Immature natural killer cell (primary cell): ENCODE measurements around the gene SULF2. TPM values are rescaled to one million over a fixed set of nuclear protein-coding genes. Genes with fewer than 3 reads are reported as not detected.

ENCODE experiments used
- DNase-seq, 3 donors: peaks; one replicate each; pipeline ENCODE4 v3.0.0; 2022; ENCODE audit warnings: mixed read lengths in 1 of 3
- H3K27ac Mint-ChIP-seq, 6 donors: one replicate each; pipeline ENCODE4 v1.8.0; 2020; ENCODE audit warnings: mixed read lengths in 6 of 6, mild to moderate bottlenecking in 5 of 6, inconsistent platforms in 4 of 6, moderate library complexity in 3 of 6
- H3K27me3 Mint-ChIP-seq, 3 donors: one replicate each; pipeline ENCODE4 v1.8.0; 2020 to 2021; ENCODE audit warnings: low read depth in 3 of 3, mild to moderate bottlenecking in 3 of 3, mixed read lengths in 3 of 3, moderate library complexity in 3 of 3, inconsistent platforms in 1 of 3
- H3K36me3 Mint-ChIP-seq, 3 donors: one replicate each; pipeline ENCODE4 v1.8.0; 2020; ENCODE audit warnings: mixed read lengths in 3 of 3, inconsistent platforms in 2 of 3, mild to moderate bottlenecking in 2 of 3
- H3K4me1 Mint-ChIP-seq, 2 donors: one replicate each; pipeline ENCODE4 v1.8.0; 2020; ENCODE audit warnings: inconsistent platforms in 2 of 2, mild to moderate bottlenecking in 2 of 2, mixed read lengths in 2 of 2, moderate library complexity in 1 of 2
- H3K4me3 Mint-ChIP-seq, 5 donors: one replicate each; pipeline ENCODE4 v1.8.0; 2020; ENCODE audit warnings: mild to moderate bottlenecking in 5 of 5, mixed read lengths in 5 of 5, inconsistent platforms in 3 of 5, moderate library complexity in 3 of 5
- H3K9me3 Mint-ChIP-seq, 6 donors: one replicate each; pipeline ENCODE4 v1.8.0; 2020; ENCODE audit warnings: mild to moderate bottlenecking in 6 of 6, mixed read lengths in 6 of 6, inconsistent platforms in 4 of 6, moderate library complexity in 3 of 6
- polyA plus RNA-seq, 3 donors: library from polyadenylated mRNA; unstranded; fragments of 300-500 nt; fragmentation: Illumina TruSeq; gene quantifications; one replicate each; pipeline ENCODE4 v1.2.3, GENCODE V29; 2021

Gene SULF2
- polyA plus RNA-seq, 3 donors from 2014 or later, result 1.3 to 3.7 (median 3.0) TPM

DNA sequence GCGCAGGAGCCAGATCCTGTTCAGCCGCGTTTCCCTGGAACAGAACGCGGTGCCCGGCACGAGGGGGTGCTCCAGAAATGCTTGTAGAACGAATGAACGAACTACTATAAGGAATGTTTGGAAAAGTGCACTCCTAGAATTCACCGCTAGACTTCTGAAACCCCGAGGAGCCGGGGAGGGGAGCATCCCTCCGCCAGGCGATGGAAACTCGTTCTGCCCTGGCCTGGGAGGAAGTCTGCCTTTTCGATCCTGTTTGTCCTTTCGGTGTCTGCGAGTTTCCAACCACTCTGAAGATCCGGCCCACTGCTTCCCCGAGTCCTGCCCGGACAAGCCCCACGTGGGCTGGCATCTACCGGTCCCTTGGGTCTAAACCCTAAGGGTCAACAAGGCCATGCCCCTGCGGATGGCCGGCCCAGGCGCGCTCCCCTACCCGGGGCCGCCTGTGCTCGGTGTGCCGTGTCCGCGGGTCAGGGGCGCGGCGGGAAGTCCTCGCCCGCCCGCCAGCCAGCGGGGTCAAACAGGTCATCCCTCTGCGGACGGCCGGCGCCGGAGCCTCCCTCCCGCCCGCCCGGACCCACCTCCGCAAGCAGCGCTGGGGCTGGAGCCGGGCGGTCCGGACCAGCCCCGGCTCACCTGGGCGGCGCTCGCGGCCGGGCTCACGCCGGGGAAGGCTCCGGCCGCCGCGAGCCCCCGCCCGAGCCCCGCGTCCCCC, 526 bp downstream of the SULF2 start:
- Mint-ChIP-seq H3K4me1 (peaks cover 0 to 5% of the 10 kb centered on the region in 2 donors), H3K27ac (no peak overlapping the region), H3K27me3 (peaks cover 11 to 20% (median 18%) of the 10 kb centered on the region in 3 donors), H3K4me3 (no peak overlapping the region), H3K9me3 (no peaks in the 10 kb centered on the region), H3K36me3 (no peaks in the 10 kb centered on the region)
- DNase-seq, result no peak

DNA sequence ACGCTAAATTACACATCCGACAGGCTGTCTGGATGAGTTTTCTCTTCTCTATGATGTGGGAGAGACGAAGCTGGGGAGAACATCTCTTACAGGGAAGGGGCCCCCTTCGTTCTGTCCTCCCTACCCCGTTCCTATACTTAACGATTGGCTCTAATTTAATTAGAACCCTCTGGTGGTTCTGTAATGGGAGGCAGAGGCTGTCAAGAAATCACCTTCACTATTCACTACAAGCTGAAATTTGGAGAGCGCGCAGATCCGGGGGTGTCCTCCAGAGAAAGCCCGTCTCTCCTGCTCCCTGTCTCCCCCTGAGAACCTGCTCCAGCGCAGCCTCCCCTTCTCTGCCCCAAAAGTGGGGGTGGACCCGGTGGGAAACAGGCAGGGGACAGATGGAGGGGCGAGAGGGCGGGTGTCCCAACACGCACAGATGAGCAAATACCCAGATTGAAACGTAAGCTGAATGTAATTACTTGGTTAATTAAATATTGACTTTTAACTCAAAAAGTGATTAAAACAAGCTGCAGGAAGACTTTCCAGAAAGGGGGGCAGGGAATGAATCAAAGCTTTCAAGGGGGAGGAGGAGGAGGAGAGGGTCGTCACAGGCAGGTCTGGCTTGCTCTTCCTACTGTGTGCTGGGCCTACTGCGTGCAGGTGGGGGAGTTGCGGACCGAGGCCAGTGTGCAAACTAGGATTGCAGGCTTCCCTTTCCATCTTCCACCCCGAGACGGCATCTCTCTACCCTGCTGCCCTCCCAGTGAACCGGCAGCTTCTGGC, 1.3 kb downstream of the SULF2 start:
- H3K27ac Mint-ChIP-seq, result no peak overlapping the region
- peaks cover 0 to 5% of the 10 kb centered on the region in 2 donors for H3K4me1 Mint-ChIP-seq
- no peak for DNase-seq
- no peaks in the 10 kb centered on the region for H3K36me3 Mint-ChIP-seq
- no peaks in the 10 kb centered on the region for H3K9me3 Mint-ChIP-seq
- H3K4me3 Mint-ChIP-seq, result peak overlapping the region in 3 of 5 donors; percentile 11 to 42 (median 28)
- H3K27me3 Mint-ChIP-seq, result peaks cover 11 to 22% (median 13%) of the 10 kb centered on the region in 3 donors

- H3K27me3 Mint-ChIP-seq, result peaks cover 9 to 22% (median 15%) of the 10 kb centered on the region in 3 donors
- H3K27ac Mint-ChIP-seq, result no peak overlapping the region
- no peaks in the 10 kb centered on the region for H3K9me3 Mint-ChIP-seq
- no peaks in the 10 kb centered on the region for H3K36me3 Mint-ChIP-seq
- no peak for DNase-seq
- peak overlapping the region in 1 of 5 donors; percentile 5 for H3K4me3 Mint-ChIP-seq
- H3K4me1 Mint-ChIP-seq, result peaks cover 0 to 5% of the 10 kb centered on the region in 2 donors
These were observed 2.2 kb downstream of the SULF2 start for GRCh38 chr20:47782920-47783552.

DNA sequence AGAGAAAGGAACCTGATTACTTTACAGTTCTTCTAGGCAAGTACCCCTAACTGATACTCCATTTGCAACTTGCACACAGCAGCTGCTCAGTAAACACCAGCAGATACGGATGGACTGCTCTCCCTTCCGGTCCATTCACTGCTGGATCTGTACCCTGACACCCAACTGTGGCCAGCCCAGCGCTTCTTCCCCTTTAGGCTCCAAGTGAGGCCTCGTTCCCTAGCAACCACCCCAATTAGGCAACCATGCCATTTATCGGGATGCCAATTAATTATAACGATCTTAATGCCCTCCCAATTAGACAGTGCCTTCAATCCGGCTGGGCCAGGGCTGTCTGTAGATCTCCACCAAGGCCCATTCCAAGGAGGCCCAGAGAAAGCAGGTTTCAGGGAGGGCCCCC, 3.2 kb downstream of the SULF2 start:
- H3K27me3 Mint-ChIP-seq, result peaks cover 9 to 19% (median 17%) of the 10 kb centered on the region in 3 donors
- H3K4me3 Mint-ChIP-seq, result no peak overlapping the region
- no peaks in the 10 kb centered on the region for H3K36me3 Mint-ChIP-seq

GRCh38 chr20:47781632-47782031, 3.6 kb downstream of the SULF2 start:
- Mint-ChIP-seq H3K27me3 (peaks cover 9 to 18% (median 14%) of the 10 kb centered on the region in 3 donors), H3K4me3 (no peak overlapping the region)
- no peak for DNase-seq

More for the DNA sequence above, 3.2 kb downstream of the SULF2 start:
- Mint-ChIP-seq H3K27ac (no peak overlapping the region), H3K4me1 (peaks cover 0 to 5% of the 10 kb centered on the region in 2 donors), H3K9me3 (no peaks in the 10 kb centered on the region)
- no peak for DNase-seq

DNA sequence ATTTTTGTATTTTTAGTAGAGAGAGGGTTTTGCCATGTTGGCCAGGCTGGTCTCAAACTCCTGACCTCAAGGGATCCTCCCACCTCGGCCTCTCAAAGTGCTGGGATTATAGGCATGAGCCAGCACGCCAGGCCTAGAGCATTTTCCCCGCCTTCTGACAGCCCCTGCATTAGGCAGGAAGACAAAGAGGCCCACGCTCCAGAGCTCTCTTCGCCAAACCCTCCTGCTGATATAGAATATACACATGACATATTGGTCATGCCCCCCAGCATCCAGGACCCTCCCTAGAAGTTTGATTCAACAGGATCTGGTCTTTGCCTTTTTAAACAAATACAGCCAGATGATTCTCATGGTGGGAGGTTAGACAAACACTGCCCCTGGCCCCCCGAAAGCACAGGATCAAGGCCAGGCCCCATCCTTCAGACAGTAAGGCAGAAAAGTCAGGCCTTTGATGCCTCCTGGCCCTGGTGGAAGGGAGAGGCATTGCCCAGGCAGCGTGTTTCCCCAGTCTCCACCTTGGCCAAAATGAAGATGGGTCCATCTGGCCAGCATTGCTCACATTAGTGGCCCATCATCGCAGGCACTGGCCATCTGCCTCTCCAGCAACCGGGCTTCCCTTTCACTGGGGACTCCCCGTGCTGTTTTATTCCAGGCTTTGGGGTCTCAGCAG, 4.4 kb downstream of the SULF2 start:
- no peaks in the 10 kb centered on the region for H3K4me1 Mint-ChIP-seq
- H3K27ac Mint-ChIP-seq, result no peak overlapping the region
- H3K27me3 Mint-ChIP-seq, result peaks cover 9 to 13% (median 11%) of the 10 kb centered on the region in 3 donors
- DNase-seq, result no peak
- H3K36me3 Mint-ChIP-seq, result no peaks in the 10 kb centered on the region
- H3K9me3 Mint-ChIP-seq, result no peaks in the 10 kb centered on the region
- no peak overlapping the region for H3K4me3 Mint-ChIP-seq

More at GRCh38 chr20:47781632-47782031, 3.6 kb downstream of the SULF2 start:
- H3K36me3 Mint-ChIP-seq, result no peaks in the 10 kb centered on the region
- peaks cover 0 to 5% of the 10 kb centered on the region in 2 donors for H3K4me1 Mint-ChIP-seq
- H3K27ac Mint-ChIP-seq, result no peak overlapping the region
- H3K9me3 Mint-ChIP-seq, result no peaks in the 10 kb centered on the region

DNA sequence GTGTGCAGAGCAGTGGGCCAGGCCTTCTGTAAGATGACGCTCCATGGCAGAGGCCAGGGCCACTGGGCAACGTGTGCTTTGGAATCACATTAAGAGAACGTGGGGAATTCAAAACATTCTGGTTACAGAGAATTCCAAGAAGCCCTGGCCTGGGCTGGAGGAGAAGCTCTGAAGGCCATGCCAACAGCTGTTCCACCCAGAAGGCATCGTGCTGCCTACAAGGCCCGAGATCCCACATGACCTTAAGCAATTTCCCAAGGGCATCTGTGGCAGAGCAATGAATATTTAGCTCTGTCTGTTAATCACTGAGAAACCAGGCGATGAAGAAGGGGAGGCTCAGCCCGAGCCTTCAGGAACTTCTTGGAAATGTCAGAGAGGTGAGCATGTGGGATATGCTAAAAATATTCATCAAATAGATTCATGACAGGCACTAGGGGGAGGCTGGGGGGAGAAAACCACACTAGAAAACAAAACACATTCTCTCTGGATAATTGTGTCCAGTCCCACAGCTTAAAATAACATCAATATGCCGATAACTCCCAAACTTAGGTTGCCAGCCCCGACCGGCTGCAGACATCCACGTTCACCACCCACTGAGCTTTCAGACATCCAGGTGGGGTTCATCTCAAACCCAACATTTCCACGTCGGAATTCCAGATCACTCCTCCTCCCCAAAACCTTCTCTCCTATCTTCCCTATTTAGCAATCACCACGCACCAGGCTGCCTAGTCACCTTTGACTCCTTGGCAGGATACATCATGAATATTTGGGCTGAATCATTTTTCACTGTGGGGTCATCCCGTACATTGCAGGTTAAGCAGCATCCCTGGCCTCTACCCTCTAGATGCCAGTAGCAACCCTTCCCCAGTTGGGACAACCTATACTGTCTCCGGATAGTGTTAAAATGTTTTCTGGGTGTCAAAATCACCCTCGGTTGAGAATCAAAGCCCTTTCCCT, 6.6 kb downstream of the SULF2 start:
- peaks cover 2 to 4% (median 4%) of the 10 kb centered on the region in 3 donors for H3K27me3 Mint-ChIP-seq
- H3K4me1 Mint-ChIP-seq, result no peaks in the 10 kb centered on the region
- no peaks in the 10 kb centered on the region for H3K36me3 Mint-ChIP-seq
- H3K4me3 Mint-ChIP-seq, result no peak overlapping the region
- no peaks in the 10 kb centered on the region for H3K9me3 Mint-ChIP-seq
- DNase-seq, result no peak
- no peak overlapping the region for H3K27ac Mint-ChIP-seq

DNA sequence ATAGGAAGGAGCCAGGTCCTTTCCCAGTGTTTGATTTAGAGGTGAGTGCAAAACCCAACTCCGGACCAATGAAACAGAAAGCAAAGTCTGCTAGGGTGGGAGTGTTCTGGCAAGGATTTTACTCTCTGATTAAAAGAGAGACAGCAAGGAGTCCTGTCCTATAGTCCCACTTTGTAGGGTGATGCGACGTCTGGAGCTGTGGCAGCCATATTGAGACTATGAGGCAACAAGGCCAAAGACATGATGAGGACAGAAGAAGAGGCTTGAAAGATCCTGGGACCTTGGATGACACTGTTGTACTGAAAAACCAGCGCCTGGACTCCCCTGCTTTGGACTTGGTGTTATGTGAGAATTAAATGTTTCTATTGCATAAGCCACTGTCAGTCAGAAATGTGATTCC, 8.1 kb downstream of the SULF2 start:
- H3K27ac Mint-ChIP-seq, result no peak overlapping the region
- H3K4me3 Mint-ChIP-seq, result no peak overlapping the region
- peaks cover 2 to 4% (median 2%) of the 10 kb centered on the region in 3 donors for H3K27me3 Mint-ChIP-seq
- no peaks in the 10 kb centered on the region for H3K4me1 Mint-ChIP-seq
- no peak for DNase-seq
- no peaks in the 10 kb centered on the region for H3K9me3 Mint-ChIP-seq
- H3K36me3 Mint-ChIP-seq, result no peaks in the 10 kb centered on the region

GRCh38 chr20:47776639-47777038, 8.6 kb downstream of the SULF2 start:
- Mint-ChIP-seq H3K27ac (no peak overlapping the region), H3K27me3 (peaks cover 2 to 4% (median 2%) of the 10 kb centered on the region in 3 donors), H3K4me3 (no peak overlapping the region), H3K36me3 (no peaks in the 10 kb centered on the region), H3K9me3 (no peaks in the 10 kb centered on the region), H3K4me1 (no peaks in the 10 kb centered on the region)
- no peak for DNase-seq

DNA sequence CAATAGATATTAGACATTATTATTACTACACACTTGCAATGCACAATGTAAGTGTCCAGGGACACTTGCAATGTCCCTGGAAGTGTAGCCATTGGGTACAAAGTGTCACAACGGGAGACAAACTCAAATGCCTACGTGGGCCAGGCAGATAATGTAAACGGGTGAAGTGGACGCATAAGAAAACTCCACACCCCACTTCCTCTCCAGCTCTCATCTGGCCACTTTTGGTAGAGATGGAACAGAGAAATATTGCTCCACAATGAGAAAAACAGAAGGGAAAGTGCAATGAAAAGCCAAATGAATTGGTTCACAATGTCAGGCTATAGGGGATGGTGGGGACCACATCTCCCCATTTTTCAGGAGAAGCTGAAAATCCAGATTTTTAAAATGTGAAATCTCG, 9.4 kb downstream of the SULF2 start:
- H3K36me3 Mint-ChIP-seq, result no peaks in the 10 kb centered on the region
- peaks cover 2 to 4% (median 2%) of the 10 kb centered on the region in 3 donors for H3K27me3 Mint-ChIP-seq
- H3K27ac Mint-ChIP-seq, result no peak overlapping the region
- H3K4me1 Mint-ChIP-seq, result no peaks in the 10 kb centered on the region
- no peak for DNase-seq
- H3K9me3 Mint-ChIP-seq, result no peaks in the 10 kb centered on the region
- H3K4me3 Mint-ChIP-seq, result no peak overlapping the region

GRCh38 chr20:47775039-47775438, 10.2 kb downstream of the SULF2 start:
- no peaks in the 10 kb centered on the region for H3K36me3 Mint-ChIP-seq
- peaks cover 2 to 4% (median 2%) of the 10 kb centered on the region in 3 donors for H3K27me3 Mint-ChIP-seq
- no peak overlapping the region for H3K27ac Mint-ChIP-seq
- H3K9me3 Mint-ChIP-seq, result peaks cover 0 to 1% (median 0%) of the 10 kb centered on the region in 6 donors
- H3K4me3 Mint-ChIP-seq, result no peak overlapping the region
- no peaks in the 10 kb centered on the region for H3K4me1 Mint-ChIP-seq
- no peak for DNase-seq

DNA sequence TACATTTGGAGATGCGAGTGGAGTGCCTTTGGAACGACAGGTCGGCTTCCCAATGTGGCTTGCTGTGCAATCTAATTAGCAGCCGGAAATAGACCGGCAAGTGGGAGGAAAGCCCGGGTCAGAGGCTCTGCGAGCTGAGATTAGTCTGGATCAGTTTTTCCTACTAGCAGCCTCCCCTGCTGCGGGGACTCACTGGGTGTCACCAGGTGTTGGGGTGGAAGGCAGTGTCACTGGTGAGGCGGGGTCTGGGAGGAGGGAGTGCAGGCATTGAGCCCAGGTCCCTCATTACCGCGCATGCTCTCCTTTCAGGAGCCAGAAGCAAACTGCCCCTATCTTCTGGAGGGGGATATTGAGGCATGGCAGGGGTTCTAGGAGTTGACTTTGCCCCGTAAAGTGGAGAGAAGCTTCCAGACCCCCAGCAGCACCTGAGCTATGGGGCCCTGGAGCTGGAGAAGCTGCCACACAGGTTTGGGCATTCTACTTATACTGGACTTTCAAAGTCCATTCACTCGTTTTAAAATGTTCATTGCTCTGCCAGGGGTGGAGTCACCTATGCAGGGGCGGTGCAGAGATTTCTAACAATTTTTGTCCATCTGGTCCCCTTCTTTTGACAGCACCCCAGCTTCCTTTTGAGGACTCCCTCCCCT, 11.0 kb downstream of the SULF2 start:
- no peak overlapping the region for H3K4me3 Mint-ChIP-seq
- no peaks in the 10 kb centered on the region for H3K36me3 Mint-ChIP-seq
- DNase-seq, result no peak
- peaks cover 0 to 4% (median 2%) of the 10 kb centered on the region in 3 donors for H3K27me3 Mint-ChIP-seq
- no peak overlapping the region for H3K27ac Mint-ChIP-seq
- H3K9me3 Mint-ChIP-seq, result peaks cover 0 to 1% (median 0%) of the 10 kb centered on the region in 6 donors
- H3K4me1 Mint-ChIP-seq, result no peaks in the 10 kb centered on the region
